HG03575 (cell line): ENCODE results near the gene KRTAP20-3.

Experiments used
- ATAC-seq: cut with Tn5 transposase; IDR thresholded peaks from one replicate; pipeline ENCODE4 v1.9.1; 2021; ENCODE audit not compliant: unreplicated experiment, insufficient number of reproducible peaks, low FRiP score; ENCODE audit errors: extremely low read depth

Gene KRTAP20-3

GRCh38 chr21:30674312-30674711 is 31.6 kb downstream of the KRTAP20-3 start:
- no peak for ATAC-seq

GRCh38 chr21:30676737-30677136 is 34.1 kb downstream of the KRTAP20-3 start:
- no peak for ATAC-seq

GRCh38 chr21:30680586-30680985 is 37.9 kb downstream of the KRTAP20-3 start:
- ATAC-seq, result no peak

- ATAC-seq, result no peak
Measured at GRCh38 chr21:30684506-30684905, 41.8 kb downstream of the KRTAP20-3 start.

GRCh38 chr21:30689822-30690221 is 47.2 kb downstream of the KRTAP20-3 start:
- no peak for ATAC-seq
